K562 (cell line): ENCODE data around the gene TXLNA.

Experiments used
- CHCHD3 ChIP-seq: fragments of 250-450 bp; sonication (Bioruptor Pico); IDR thresholded peaks from 2 replicates; pipeline ENCODE4 v2.1.2; 2022; ENCODE audit warnings: mild to moderate bottlenecking
- DPF2 ChIP-seq: fragments of 450-650 bp; IDR thresholded peaks from 2 replicates; pipeline ENCODE4 v1.6.1; 2016
- ETV5 ChIP-seq: sonication (generic); formaldehyde crosslinking; IDR thresholded peaks from 2 replicates; pipeline ENCODE4 v1.4.0; 2020; ENCODE audit warnings: low read depth, mild to moderate bottlenecking, missing genetic modification reagents
- EZH2 ChIP-seq: IDR thresholded peaks from 2 replicates; pipeline ENCODE4 v1.6.1; 2012; ENCODE audit warnings: low read depth, mild to moderate bottlenecking, inconsistent platforms, low read length, borderline replicate concordance
- PHF8 ChIP-seq: fragments of 200-600 bp; sonication (generic); IDR thresholded peaks from 2 replicates; pipeline ENCODE4 v1.6.1; 2012; ENCODE audit warnings: mixed run types, mild to moderate bottlenecking, inconsistent platforms, low read length, moderate library complexity, borderline replicate concordance
- RAD21 ChIP-seq, 2 experiments: fragments of 250-450 bp in 1 of 2; fragments of 450-650 bp in 1 of 2; sonication (Bioruptor Pico) in 1 of 2; formaldehyde crosslinking in 1 of 2; IDR thresholded peaks in 1 of 2; conservative IDR thresholded peaks in 1 of 2; 2 replicates each; pipeline versions ENCODE4 v1.4.0 to v1.8.0; 2020 to 2022; ENCODE audit warnings: mild to moderate bottlenecking in 2 of 2, moderate library complexity in 1 of 2
- ZC3H8 ChIP-seq: fragments of 450-650 bp; IDR thresholded peaks from 2 replicates; pipeline ENCODE4 v1.6.1; 2017
- TF ChIP-seq, protein P1 (sequence below), 2 experiments: fragments of 450-650 bp; IDR thresholded peaks; 2 replicates each; pipeline ENCODE4 v1.6.1; 2016
- TF ChIP-seq, protein P2 (sequence below), 3 experiments: IDR thresholded peaks in 2 of 3; conservative IDR thresholded peaks in 1 of 3; 2 replicates each; pipeline ENCODE4 v1.5.1; 2011 to 2012; ENCODE audit warnings: low read length in 3 of 3, mild to moderate bottlenecking in 3 of 3, control low read depth in 2 of 3, improper control_type of control experiment in 1 of 3, inconsistent platforms in 1 of 3, low read depth in 1 of 3, mixed read lengths in 1 of 3, moderate library complexity in 1 of 3; ENCODE audit not compliant: insufficient read depth in 2 of 3
- TF ChIP-seq, protein P3 (sequence below): fragments of 150-350 bp; IDR thresholded peaks from 2 replicates; pipeline ENCODE4 v1.6.1; 2014; ENCODE audit warnings: low read depth, mild to moderate bottlenecking, low read length, borderline replicate concordance

DNA sequence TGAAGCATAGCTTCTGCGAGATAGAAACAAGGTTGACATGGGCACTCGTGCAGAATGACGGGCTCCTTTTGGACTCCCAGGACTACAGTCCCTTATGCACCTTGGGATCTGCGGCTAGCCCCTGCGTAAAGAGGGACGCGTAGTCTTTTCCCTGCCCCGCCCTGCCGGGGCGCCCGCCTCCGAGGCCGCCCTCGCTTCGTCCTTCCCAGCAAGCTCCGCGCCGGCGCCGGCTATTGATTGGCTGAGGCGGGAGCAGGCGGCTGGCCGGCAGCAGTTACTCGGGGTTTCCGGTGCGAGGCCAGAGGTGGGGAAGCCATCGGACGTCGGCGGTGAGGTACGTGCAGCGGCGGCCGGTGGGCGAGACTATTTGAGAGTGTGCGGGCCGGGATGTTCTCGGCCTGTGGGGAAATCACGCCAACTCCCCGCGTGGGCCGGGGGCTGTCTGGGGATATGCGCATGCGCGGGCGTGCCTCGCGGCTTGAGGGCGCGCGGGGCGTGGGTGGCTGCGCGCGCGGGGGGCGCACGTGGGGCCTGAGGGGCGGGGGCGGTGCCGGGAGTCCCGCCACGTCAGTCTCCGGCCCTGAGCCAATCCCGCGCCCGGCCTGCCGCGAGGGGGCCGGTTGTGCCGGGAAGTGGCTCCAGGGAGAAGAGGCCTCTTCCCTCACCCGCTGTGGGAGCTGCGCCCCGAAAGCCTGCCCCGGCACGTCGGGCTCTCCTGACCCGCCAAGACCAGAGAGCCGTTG lies at the start of gene TXLNA:
- TF ChIP-seq, protein P1, sequence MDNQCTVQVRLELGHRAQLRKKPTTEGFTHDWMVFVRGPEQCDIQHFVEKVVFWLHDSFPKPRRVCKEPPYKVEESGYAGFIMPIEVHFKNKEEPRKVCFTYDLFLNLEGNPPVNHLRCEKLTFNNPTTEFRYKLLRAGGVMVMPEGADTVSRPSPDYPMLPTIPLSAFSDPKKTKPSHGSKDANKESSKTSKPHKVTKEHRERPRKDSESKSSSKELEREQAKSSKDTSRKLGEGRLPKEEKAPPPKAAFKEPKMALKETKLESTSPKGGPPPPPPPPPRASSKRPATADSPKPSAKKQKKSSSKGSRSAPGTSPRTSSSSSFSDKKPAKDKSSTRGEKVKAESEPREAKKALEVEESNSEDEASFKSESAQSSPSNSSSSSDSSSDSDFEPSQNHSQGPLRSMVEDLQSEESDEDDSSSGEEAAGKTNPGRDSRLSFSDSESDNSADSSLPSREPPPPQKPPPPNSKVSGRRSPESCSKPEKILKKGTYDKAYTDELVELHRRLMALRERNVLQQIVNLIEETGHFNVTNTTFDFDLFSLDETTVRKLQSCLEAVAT (IDR thresholded peaks at IDR 0.05) = no peak; a peak in 1 of 4 replicates
- TF ChIP-seq, protein P2, sequence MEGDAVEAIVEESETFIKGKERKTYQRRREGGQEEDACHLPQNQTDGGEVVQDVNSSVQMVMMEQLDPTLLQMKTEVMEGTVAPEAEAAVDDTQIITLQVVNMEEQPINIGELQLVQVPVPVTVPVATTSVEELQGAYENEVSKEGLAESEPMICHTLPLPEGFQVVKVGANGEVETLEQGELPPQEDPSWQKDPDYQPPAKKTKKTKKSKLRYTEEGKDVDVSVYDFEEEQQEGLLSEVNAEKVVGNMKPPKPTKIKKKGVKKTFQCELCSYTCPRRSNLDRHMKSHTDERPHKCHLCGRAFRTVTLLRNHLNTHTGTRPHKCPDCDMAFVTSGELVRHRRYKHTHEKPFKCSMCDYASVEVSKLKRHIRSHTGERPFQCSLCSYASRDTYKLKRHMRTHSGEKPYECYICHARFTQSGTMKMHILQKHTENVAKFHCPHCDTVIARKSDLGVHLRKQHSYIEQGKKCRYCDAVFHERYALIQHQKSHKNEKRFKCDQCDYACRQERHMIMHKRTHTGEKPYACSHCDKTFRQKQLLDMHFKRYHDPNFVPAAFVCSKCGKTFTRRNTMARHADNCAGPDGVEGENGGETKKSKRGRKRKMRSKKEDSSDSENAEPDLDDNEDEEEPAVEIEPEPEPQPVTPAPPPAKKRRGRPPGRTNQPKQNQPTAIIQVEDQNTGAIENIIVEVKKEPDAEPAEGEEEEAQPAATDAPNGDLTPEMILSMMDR (IDR thresholded peaks at IDR 0.05 in 2 of 3, conservative IDR thresholded peaks at IDR 0.05 in 1 of 3; ENCODE audit: insufficient read depth in 2 of 3, low read depth in 1 of 3, low read length in 3 of 3) = peak in 1 of 3 experiments; percentile 4; a peak in 1 of 6 replicates
- TF ChIP-seq, protein P3, sequence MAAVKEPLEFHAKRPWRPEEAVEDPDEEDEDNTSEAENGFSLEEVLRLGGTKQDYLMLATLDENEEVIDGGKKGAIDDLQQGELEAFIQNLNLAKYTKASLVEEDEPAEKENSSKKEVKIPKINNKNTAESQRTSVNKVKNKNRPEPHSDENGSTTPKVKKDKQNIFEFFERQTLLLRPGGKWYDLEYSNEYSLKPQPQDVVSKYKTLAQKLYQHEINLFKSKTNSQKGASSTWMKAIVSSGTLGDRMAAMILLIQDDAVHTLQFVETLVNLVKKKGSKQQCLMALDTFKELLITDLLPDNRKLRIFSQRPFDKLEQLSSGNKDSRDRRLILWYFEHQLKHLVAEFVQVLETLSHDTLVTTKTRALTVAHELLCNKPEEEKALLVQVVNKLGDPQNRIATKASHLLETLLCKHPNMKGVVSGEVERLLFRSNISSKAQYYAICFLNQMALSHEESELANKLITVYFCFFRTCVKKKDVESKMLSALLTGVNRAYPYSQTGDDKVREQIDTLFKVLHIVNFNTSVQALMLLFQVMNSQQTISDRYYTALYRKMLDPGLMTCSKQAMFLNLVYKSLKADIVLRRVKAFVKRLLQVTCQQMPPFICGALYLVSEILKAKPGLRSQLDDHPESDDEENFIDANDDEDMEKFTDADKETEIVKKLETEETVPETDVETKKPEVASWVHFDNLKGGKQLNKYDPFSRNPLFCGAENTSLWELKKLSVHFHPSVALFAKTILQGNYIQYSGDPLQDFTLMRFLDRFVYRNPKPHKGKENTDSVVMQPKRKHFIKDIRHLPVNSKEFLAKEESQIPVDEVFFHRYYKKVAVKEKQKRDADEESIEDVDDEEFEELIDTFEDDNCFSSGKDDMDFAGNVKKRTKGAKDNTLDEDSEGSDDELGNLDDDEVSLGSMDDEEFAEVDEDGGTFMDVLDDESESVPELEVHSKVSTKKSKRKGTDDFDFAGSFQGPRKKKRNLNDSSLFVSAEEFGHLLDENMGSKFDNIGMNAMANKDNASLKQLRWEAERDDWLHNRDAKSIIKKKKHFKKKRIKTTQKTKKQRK = no peak
- no peak for TF ChIP-seq CHCHD3
- no peak; the same call in 1 of the 2 replicates for TF ChIP-seq DPF2
- no peak for TF ChIP-seq ZC3H8
- TF ChIP-seq RAD21 (CRISPR knock-in tag; conservative IDR thresholded peaks at IDR 0.05 in 1 of 2, IDR thresholded peaks at IDR 0.05 in 1 of 2) = no peak
- TF ChIP-seq PHF8 = peak; percentile 94
- no peak for TF ChIP-seq EZH2
- peak; percentile 90 for TF ChIP-seq ETV5 (CRISPR knock-in tag)
